GM18508 (cell line): ENCODE data around the gene RIMS4.
"Not testable (repeated sequence)": the region's sequence is repeated elsewhere in the genome, so short reads cannot be mapped to it uniquely, and the experiment has no call there.

ENCODE experiments used
- ATAC-seq: cut with Tn5 transposase; IDR thresholded peaks from one replicate; pipeline ENCODE4 v1.9.1; 2021; ENCODE audit warnings: moderate number of reproducible peaks; ENCODE audit not compliant: insufficient read depth, unreplicated experiment

The RIMS4 gene

DNA sequence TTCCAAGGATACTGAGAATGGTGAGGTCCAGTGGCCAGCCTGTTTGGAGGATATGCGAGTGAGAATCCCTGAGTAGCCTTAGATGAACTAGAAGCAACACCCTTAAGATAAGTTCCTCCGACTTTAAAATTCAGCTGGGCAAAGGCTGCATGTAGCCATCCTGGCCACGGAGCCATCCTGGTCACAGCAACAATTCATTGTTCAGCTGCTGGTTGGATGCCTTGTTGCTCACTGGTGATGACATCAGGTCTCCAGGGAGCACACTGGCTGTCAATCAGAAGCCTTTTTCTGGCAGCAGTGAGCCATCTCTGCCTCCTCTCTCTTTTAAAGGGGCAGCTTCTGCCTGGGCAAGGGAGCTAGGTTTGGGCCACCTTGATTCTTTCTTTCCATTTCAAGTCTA lies 22.4 kb upstream of the RIMS4 start:
- no peak for ATAC-seq

DNA sequence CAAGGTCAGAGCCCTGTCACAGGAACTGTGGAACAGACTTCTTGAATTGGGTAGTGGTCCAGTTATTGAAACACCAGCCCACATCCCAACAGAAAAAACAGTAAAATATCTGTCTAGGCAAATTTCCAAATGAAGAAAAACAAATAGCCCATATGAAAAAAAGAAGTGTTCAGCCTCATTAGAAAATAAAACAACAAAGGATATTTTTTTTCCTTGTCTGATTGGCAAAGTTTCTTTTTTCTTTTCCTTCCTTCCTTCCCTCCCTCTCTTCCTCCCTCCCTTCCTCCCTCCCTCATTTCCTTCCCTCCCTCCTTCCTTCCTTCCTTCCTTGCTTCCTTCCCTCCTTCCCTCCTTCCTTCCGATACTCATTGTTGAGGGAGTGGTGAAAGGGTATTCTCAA lies 20.6 kb upstream of the RIMS4 start:
- ATAC-seq: no peak

DNA sequence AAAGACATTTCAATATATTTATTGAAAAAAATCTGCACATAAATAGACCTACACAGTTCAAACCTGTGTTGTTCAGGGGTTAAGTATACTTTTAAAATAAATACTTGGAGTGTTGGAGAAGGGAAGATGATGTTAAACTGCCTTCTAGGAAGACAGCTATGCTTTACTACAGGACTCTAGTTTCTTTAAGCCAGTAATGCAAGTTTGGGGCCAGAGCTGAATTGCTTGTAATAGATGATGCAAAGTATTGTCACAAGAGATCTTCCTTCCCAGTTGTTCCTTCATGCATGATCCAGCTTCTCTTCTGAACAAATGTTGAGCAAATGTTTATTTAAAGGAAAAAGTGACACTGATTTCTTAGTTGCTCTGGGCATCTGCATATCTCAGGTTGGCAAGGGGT lies 20.2 kb upstream of the RIMS4 start:
- ATAC-seq: no peak

DNA sequence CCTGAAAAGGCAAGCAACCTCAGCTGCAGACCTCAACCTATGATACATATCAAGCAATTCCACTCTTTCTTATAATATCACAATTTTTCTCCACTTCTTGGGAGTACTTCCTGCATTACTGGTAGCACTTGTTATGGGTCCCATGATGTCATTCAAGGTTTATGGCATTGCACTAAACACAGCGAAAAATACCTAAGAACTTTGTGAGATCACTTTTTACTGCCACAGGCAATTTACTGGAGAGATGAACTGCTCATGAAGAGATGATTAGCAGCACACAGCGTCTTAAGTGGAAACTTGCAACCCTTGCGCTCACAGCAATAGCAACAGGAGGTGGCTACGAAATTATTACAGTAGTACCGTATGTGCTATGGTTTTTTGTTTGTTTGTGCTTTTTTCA lies 19.3 kb upstream of the RIMS4 start:
- ATAC-seq: no peak

- ATAC-seq: no peak
These were observed 18.3 kb upstream of the RIMS4 start for GRCh38 chr20:44828640-44829039.

GRCh38 chr20:44827401-44827800 lies 17.1 kb upstream of the RIMS4 start:
- no peak for ATAC-seq

DNA sequence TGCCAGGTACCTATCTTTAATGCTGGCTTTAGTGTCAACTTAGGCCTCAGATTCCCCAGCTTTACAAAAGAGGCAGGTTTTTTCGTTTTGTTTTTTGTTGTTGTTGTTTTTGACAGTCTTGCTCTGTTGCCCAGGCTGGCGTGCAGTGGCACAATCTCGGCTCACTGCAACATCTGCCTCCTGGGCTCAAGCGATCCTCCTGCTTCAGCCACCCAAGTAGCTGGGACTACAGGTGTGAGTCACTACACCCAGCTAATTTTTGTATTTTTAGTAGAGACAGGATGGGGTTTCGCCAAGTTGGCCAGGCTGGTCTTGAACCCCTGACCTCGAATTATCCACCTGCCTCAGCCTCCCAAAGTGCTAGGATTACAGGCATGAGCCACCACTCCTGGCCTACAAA lies 11.2 kb upstream of the RIMS4 start:
- ATAC-seq: not testable (repeated sequence)

DNA sequence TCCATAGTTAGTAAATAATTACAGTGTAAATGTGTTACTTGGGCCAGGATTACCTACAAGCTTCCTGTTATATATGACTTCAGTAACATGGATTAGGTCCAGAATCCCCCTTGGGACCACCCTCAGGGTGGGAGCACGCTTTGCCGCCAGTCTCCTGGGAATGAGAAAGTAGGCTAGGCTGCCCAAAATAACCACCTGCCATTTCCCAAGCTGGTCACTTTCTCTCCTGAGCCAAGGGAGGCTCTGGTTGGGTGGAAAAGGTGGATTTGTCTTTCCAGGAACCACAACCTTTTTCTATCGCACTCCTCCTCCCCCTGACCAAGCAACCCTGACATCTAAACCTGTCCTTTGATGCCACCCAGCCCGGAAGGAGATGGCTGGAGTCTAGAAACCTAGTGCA lies 9.6 kb upstream of the RIMS4 start:
- ATAC-seq: no peak

- ATAC-seq: no peak
These were observed 7.0 kb upstream of the RIMS4 start for GRCh38 chr20:44817143-44817910.

- ATAC-seq: no peak
These were observed 4.6 kb upstream of the RIMS4 start for GRCh38 chr20:44814937-44815336.

- no peak for ATAC-seq
These were observed 872 bp upstream of the RIMS4 start for GRCh38 chr20:44811150-44811685.

- ATAC-seq: no peak
These were observed 320 bp downstream of the RIMS4 start for GRCh38 chr20:44810061-44810390.

DNA sequence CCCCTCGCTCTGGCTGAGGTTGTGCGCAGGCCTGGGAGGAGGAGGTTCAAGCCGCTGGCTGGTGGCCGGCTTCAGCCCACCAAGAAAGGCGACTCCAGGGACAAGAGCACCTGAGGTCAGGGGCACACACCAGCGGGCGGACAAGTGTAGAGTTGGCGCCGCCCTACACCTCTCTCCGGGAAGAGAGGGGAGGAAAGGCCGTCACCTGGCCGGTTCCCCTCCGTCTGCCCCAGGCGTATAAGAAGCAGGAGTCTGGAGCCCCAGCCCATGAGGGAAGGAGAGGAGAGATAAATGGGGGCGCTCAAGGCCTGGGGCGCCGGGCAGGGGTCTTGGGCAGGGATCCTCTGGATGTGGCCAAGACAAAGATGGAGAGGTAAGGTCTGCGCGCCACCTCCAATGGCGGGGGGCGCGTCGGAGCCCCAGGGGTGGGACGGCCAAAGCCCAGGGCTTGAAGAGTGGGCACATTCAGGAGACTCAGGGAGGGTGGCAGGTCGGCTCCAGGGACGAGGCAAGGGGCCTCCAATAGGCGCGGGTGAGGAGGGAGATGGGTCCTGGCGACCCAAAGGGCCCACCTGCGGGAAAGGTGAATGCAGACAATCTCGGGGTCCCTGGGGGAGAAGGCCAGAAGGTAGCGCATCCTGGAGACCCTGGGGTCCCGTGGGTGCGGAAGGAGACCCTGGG lies 826 bp downstream of the RIMS4 start:
- ATAC-seq: no peak

DNA sequence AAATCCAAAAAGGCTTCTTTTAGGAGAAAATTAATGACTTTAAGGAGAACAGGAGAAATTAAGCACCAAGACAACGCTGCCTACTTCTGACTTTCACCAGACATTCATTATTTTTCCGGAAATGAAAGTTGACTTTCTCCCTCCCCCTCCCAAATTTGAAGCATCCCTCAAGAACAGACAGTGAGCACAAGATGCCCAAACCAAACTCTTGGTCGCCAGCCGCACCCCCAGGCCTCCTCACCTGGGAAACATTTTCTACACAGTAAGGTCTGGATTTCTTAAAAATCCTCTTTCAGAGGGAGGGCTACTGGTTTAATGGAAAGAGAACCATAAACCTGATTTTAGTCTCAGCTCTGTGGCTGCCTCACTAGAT lies 2.7 kb downstream of the RIMS4 start:
- ATAC-seq: no peak

GRCh38 chr20:44807051-44807683 lies 3.2 kb downstream of the RIMS4 start:
- ATAC-seq: no peak

DNA sequence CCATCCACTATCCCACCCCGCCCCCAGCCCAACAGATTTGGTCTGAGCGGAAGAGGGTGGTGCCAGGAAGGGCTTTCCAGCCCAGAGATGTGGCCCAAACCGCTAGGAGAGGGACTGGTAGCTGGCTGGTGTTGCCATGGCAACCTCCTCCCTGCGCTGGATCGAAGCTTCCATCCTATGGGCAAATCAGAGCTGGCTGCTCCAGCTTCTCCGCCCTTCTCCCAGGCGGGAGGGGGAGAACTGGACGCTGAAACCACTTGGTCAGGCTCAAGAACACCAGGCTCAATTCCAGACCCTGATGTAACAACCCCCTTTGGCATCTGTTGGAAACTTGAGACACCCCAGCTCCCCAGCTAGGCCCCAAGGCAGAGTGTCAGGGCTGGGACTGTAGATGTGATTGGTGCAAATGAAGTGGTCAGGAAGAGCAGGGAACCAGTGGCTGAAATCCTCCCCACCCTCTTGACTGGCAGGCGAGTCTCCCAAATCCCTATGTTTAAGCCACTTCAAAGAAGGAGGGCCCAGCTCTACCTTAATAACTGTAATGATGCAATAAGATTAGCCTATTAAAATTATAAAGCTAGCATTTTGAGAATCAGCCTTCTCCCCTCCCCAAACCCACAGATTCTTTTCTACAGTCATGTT lies 4.2 kb downstream of the RIMS4 start:
- ATAC-seq: no peak

DNA sequence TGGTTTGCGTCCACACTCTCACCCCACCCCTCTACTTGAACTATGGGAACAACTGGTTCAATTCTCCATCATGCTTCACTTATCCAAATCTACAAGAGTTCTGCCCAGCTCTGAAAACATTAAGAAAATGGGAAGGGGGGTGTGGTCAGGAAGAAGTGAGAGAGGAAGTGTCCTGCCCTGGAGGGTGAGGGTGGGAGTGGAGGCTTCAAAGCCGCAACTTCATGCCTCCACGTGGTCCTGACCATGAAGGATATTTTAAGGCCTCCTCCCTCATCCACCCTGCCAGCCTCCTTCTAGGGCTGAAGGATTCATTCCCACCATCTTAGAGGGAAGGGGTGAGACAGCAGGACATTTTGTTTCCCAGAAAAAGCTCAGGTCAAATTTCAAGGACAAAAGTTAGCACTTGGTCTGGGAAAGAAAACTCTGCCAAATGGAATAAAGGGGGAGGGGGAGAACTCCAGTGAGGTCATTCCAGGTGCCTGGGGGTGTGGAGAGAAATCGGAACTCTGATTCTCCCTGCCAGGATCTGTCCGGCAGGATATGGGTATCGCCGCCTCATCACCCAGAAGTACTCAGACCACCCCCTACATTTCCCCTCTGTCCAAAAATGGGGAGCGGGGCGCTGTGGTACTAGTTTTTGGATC lies 4.9 kb downstream of the RIMS4 start:
- no peak for ATAC-seq

GRCh38 chr20:44803383-44803941 lies 6.9 kb downstream of the RIMS4 start:
- no peak for ATAC-seq

GRCh38 chr20:44802702-44803101 lies 7.6 kb downstream of the RIMS4 start:
- no peak for ATAC-seq

GRCh38 chr20:44800391-44801046 lies 9.8 kb downstream of the RIMS4 start:
- ATAC-seq: no peak
